RPMI7951 (cell line): ENCODE results near the gene ODF4. TPM values are rescaled to one million over a fixed set of nuclear protein-coding genes. Genes with fewer than 3 reads are reported as not detected.

Experiments
- DNase-seq: peaks from one replicate; pipeline ENCODE4 v3.0.0-alpha.2; 2012; ENCODE audit warnings: low read depth
- total RNA-seq: library from RNA; depleted of rRNA; stranded (reverse); fragments of >200 nt; shearing (Covaris generic); gene quantifications from 2 replicates; pipeline ENCODE4 v1.2.3, GENCODE V29; 2014; rRNA removed

Gene ODF4
- not detected in 2 replicates for total RNA-seq

- DNase-seq, result no peak
These were observed at the start of gene ODF4 for GRCh38 chr17:8339540-8339939. TSS of gene ODF4 (plus strand) at chr17:8339840. CDS start at chr17:8340052, 212 bp downstream.

GRCh38 chr17:8290043-8290442, 49.6 kb upstream of the ODF4 start:
- no peak for DNase-seq

DNA sequence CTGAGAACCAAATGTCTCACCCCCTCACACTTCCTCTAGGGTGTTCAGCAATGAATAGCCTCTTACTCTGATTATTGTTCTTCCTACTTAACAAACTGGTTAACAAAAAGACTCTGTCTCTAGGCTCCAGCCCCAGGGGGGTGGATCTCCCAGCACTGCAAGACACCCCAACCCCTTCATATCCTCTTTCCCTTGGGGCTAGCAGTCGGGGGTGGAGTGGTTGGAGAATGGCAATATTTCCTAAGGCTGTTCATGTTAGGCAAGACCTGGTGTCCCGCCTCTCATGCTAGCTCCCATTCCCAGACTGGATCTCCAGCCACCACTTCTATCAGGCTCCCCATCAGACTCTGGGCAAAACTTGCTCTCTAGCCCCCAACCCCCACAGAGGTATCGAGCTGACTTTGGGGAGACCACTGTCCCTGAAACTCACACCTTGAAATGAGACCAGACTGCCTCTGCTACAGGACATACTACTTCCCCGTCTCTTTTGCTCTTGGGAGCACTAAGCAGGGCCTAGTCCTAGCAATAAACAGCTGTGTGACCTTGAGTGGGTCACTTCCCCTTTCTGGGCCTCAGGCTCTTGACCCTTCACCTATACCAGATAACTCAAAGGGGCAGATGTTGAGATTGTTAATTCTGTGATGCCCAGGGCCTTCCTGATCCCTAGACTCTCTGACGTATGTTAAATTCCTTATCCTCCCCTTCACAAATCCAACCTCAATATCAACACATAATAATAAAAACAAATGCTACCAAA, 46.8 kb upstream of the ODF4 start:
- DNase-seq, result no peak

- no peak for DNase-seq
These were observed 45.3 kb upstream of the ODF4 start for GRCh38 chr17:8294361-8294760.

- no peak for DNase-seq
These were observed 44.8 kb upstream of the ODF4 start for GRCh38 chr17:8294814-8295316.

DNA sequence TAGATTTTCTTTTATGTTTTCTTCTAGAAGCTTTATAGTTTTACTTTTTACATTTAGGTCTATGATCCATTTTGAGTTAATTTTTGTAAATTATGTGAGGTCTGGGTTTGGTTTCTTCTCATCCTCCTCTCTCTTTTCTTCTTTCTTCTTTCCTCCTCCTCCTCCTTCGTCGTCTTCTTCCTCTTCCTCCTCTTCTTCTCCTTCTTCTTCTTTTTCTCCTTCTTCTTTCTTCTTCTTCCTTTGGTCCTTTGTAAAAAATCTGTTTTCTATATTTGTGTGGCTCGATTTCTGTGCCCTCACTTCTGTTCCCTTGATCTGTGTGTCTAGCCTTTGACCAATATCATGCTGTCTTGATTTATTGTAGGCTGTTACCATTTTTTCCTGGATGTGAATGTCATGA, 39.4 kb upstream of the ODF4 start:
- no peak for DNase-seq

DNA sequence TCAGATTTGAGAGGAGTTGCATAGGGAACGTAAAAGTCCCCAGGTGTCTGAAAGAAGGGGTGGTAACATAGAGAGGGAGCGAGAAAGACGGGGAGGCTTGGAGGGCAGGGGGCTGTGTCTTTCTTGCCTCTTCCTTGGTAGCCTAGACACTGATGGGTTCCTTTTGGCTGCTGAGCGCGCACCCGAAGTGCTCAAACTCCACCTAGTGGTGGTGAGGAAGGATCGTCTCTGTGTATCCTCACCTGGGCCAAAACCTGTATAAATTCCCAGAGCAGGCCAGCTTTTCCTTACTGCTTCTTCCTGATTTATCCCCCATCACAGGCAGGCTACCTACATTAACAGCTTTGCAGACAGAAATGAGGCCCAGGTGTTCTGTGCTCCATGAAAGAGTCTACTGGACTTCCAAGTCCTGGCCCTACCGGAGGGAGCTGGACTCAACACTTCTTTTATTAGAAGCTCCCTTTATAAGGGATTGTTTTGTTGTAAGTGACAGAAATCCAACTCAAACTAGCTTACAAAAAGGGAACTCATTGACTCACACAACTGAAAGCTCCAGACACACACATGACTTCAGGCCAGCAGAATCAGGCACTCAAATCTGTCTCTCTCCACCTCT, 38.9 kb upstream of the ODF4 start:
- peak; percentile 59 for DNase-seq

DNA sequence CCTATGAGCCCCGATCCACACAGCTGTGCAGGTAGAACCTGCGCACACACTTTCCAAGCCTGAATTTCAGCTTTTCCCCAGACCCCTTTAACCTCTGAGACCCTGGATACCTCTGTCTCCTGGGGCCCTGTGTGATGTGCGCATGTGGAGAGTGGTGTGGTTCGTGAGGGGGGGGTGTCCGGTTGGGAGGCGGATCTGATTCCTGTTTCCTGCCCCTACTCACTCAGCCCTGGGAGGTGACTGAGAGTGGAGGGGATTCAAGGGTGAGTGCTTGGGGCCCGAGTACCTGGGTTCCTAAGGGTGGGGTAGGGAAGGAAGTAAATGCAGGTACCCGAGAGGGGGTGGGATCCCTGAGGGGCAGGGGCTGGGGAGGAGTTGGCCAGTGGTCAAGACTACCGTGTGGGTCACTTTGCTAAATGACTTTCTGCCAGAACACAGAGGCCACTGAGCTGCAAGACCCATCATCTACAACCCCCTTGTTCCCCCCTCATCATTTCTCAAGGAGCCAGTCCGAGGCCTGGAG, 29.0 kb upstream of the ODF4 start:
- DNase-seq, result no peak

DNA sequence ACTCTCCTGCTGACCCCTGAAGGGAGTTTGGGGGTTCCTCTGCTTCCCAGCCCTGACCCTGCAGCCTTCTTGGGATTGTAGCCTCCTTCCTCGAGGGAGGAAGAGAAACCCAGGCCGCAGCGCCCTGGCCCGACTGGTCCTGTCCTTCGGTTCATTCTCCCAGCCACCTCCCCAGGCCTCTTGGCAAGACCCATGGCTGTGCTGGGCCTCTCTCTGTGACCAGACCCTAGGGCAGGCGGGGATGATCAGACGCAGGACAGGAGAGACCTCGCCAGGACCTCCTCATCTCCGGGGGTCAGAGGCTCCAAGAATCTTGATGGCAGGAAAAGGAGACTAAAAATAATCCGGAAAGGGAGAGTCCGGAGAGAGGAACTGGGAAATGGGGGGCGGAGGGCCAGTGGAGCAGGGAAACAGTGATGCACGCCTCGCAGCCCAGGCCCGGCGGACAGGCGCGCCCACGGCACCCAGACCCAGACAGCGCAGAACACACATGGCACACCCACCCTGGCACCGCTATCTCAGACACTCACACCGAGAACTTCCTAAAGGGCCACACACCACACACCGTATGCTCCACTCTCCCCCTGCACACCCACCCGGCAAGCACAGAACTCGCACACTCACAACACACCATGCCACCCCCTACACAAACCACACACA, 28.4 kb upstream of the ODF4 start:
- no peak for DNase-seq

- DNase-seq, result no peak
These were observed 27.4 kb upstream of the ODF4 start for GRCh38 chr17:8312251-8312650.

- DNase-seq, result no peak
These were observed 26.7 kb upstream of the ODF4 start for GRCh38 chr17:8312726-8313600.

DNA sequence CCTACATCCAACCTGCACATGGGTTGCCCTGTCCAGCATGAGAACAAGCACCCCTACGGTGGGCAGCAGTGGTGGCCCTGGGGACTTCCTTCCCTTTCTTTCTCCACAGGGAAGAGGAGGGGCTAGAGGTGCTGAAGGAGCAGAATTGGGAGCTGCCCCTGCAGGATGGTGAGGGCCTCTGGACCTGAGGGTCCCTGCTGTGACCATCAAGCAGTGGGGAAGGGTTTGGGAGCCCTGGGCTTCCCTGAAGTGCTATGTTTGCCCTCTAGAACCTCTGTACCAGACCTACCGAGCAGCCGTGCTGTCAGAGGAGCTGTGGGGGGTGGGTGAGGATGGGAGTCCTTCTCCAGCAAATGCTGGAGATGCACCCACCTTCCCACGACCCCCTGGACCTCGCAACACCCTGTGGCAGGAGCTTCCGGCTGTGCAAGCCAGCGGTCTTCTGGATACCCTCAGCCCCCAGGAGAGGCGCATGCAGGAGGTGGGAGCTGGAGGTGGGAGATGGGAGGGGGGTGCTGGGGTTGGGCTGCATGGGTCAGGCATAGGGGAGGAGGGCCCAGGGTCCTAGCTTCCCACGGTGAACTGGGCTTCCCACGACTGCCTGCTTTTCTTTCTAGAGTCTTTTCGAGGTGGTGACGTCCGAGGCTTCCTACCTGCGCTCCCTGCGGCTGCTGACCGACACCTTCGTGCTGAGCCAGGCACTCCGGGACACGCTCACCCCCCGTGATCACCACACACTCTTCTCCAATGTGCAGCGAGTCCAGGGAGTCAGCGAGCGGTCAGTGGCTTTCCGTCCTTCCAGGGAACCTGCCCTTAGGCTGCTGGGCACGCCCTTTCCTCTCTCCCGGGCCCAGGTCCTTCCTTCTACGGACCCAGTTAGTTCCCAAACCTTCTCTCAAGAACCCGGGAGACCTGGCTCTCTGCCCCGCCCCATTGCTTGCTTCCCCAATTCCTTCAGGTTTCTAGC, 24.6 kb upstream of the ODF4 start:
- no peak for DNase-seq

DNA sequence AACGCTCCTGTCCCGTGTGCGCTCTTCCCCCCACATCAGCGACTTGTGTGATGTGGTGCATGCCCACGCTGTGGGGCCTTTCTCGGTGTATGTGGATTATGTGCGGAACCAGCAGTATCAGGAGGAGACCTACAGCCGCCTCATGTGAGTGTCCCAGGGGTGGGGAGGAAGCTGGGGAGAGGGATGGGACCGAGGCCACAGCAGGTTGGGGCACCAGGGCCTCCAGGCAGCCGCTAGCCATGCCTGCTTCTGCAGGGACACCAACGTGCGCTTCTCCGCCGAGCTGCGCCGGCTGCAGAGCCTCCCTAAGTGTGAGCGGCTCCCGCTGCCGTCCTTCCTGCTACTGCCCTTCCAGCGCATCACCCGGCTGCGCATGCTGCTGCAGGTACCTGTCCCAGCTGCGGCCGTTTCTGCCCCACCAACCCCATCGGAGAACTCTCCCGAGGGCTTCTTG, 23.8 kb upstream of the ODF4 start:
- DNase-seq, result no peak

DNA sequence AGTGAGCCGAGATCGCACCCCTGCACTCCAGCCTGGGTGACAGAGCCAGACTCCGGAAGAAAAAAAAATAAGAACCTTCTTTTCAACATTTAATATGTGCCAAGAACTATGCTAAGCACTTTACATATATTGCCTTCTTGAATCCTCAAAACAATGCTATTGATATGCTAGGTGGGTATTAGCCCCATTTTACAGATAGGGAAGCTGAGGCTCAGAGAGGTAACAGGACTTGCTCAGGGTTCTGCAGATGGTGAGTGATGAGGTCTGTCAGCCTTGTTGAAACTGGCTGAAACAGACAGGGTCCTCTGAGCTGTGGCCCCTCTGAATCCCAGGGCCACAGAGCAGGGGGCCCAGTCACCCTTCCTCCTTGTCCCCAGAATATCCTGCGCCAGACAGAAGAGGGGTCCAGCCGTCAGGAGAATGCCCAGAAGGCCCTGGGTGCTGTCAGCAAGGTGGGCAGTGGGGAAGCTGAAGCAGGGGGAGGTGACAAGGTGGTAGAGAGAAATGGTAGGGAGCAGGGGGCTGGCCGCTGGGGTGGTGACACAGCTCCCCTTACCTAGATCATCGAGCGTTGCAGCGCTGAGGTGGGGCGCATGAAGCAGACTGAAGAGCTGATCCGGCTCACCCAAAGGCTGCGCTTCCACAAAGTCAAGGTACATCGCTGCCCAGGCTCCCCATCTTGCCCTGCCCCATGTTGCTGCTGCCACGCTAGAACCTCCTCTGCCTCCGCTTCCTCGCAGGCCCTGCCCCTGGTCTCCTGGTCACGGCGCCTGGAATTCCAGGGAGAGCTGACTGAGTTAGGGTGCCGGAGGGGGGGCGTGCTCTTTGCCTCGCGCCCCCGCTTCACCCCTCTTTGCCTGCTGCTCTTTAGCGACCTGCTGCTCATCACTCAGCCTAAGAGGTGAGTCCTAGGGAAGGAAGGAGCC, 21.4 kb upstream of the ODF4 start:
- no peak for DNase-seq

GRCh38 chr17:8320262-8320661, 19.4 kb upstream of the ODF4 start:
- no peak for DNase-seq

- peak; percentile 32 for DNase-seq
These were observed 18.6 kb upstream of the ODF4 start for GRCh38 chr17:8320990-8321389.

GRCh38 chr17:8322061-8322460, 17.6 kb upstream of the ODF4 start:
- no peak for DNase-seq

- no peak for DNase-seq
These were observed 15.5 kb upstream of the ODF4 start for GRCh38 chr17:8324132-8324531.

- no peak for DNase-seq
These were observed 14.7 kb upstream of the ODF4 start for GRCh38 chr17:8324923-8325322.
